NOMO-1 treated with DMSO at 0.1 percent for 48 hours (cell line): ENCODE data around the gene UBE2Q2.
"Not testable (repeated sequence)": the region's sequence is repeated elsewhere in the genome, so short reads cannot be mapped to it uniquely, and the experiment has no call there.

ENCODE experiments used
- DNase-seq: peaks from one replicate; lab custom pipeline; 2025; ENCODE audit not compliant: unreplicated experiment; lab: John Stamatoyannopoulos, UW

Gene UBE2Q2

GRCh38 chr15:75823860-75824613 is 19.2 kb upstream of the UBE2Q2 start:
- DNase-seq, result no peak

DNA sequence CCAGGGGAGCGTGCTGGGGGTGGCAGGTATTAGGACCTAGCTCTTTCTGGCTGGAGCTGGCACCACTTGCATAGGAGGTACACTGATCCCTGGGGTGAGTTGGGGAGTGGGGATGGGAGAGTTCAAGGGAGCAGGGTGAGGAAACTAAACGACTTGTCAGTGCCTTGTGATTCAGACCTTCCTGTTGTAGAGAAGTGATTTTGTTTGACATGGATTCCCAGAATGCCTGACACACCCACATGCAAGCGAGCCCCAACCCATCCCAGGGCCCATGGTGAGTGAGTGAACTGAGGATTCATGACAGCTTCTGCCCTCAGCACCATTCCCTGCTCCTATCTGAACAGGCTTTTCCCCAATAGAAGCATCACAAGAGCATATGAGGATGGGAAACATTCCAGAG is 15.6 kb upstream of the UBE2Q2 start:
- DNase-seq, result no peak

DNA sequence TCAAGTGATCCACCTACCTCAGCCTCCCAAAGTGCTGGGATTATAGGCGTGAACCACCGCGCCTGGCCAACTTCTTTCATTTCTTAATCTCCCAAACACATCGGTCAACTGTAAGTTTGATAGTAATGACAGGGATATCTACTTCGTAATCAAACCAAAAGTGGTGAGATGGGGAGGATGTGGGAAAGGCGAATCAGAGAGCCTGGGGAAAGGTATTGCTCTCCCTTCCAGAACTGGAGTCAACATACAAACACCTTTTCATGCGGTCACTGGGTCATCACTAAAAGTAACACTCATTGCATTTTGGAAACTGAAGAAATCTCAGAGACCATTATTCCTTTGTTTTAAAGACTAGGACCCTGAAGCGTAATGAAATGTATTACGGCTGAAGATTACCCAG is 14.8 kb upstream of the UBE2Q2 start:
- DNase-seq, result no peak

- DNase-seq, result no peak
Measured at GRCh38 chr15:75830910-75831805, 12.1 kb upstream of the UBE2Q2 start.

DNA sequence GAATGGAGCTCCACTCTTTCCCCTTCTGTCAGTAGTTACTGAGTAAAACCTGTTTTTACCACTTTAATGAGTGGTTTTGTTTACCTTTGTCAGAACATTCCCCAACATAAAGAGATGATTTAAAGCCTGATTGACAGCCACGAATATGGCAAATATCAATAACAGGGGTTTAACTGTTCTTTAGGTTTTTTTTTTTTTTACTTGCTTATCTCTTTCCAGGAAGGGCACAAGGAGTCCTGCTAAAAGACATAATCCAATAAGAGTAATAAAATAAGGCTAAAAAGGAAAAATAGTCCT is 11.5 kb upstream of the UBE2Q2 start:
- DNase-seq, result no peak

- no peak for DNase-seq
Measured at GRCh38 chr15:75832114-75832513, 11.1 kb upstream of the UBE2Q2 start.

DNA sequence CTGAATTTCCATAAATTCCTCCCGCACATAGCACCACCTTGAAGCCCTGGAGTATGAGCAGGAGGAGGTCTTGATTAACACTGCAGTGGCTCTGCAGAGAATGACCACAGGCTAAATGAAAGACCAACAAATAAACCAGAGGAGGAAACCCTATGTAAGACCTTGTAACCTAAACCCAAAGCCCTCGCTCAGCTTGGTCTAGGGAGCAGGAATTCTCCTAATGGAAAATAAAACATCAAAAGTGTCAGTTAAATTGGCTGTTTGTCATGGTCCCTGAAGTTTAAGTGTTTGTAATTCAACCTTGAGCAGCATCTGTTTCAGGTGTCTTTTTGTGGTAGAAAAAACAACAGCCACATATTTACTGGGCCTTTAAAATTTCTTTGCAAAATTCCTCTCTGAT is 9.2 kb upstream of the UBE2Q2 start:
- DNase-seq, result no peak

DNA sequence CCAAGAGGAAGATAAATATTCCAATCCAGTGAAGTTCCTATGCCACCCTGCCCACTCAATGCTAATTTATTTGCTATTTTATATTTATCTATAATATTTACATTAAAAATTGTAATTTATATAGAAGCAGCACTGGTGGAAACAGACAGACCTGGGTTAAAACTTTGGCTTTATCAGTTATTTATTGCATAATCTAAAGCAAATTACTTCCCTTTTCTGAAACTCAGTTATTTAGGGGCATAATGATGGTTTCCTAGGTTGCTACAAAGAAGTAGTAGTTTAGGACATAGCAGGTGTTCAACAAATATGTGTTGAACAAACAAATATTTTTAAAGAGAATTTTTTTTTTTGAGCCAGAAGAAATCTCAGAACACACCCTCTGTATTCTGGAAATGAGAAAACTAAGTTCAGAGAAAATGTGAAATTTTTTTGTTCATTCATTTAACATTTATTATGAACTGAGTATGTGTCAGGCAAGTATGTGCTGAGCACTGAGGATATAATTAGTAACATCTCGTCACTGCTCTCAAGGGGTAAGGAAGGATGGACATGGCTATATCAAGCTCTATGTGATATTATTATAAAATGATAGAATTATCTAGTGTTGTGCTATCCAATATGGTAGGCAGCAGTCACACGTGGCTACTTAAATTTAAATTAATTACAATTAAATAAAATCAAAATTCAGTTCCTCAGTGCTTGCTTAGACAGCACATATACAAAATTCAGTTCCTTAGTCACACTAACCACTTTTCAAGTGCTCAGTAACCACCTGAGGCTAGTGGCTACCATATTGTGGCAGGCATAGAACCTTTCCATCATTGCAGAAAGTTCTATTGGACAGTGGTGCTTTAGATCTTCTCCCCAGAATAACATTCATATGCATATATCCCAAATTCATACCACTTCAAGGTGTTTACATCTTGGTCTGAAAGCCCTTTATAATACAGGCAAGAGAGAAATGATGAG is 7.0 kb upstream of the UBE2Q2 start:
- peak; percentile 90 for DNase-seq

DNA sequence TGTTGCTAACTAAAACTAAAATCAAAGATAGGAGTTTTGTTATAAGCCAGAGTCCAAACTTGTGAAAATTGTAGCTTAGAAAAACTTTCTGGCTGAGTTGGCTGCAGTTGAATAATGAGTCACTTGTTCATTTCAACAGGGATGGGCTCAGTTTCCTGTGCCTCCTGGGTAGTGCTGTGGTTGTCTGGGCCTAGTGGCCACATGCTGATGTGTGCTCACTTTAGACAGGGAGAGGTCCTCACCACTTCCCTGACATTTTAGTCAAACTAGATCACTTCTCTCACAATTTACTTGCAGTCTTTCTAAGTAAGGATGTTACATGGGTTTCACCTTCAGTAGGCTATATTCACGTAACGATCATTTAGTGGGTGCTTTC is 6.3 kb upstream of the UBE2Q2 start:
- DNase-seq, result peak; percentile 94

DNA sequence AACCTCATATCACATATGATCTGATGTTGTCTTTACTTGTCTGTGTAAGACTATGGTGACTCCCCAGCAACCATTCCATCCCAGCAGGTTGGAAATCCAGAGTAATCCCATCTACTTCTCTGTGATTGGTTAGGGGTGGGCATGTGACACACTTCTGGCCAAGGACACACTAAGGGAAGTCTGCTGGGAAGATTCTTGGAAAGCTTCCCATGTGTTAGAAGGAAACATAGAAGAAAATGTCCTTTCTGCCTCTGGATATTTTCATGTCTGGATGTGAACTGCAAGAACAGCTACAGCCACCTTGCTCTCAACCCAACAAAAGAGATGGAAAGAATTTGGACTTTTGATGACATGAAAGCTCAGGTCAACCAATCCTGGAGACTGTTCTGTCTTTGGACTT is 2.6 kb upstream of the UBE2Q2 start:
- DNase-seq, result no peak

- no peak for DNase-seq
Measured at GRCh38 chr15:75841626-75842025, 1.6 kb upstream of the UBE2Q2 start.

GRCh38 chr15:75843678-75844581 is 683 bp downstream of the UBE2Q2 start:
- DNase-seq, result peak; percentile 39

- DNase-seq, result no peak
Measured at GRCh38 chr15:75844629-75845335, 1.5 kb downstream of the UBE2Q2 start.

DNA sequence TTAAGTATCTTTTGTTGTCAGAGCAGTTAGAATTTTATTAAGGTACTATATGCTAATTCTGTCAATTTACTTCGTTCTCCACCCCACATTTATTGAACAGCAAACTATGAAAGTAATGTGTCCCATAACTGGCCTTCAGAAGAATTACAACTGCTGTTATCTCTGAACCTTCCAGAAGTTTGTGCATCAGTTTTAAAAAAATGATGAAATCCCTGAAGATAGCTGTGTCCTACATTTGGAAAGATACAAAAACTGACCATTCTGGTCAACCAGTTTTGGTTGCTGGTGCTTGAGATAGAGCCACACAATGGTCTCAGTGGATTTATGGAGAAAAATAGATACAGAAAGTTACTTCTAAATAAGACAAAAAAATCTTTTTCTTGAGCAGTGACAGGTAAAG is 5.9 kb downstream of the UBE2Q2 start:
- DNase-seq, result no peak

GRCh38 chr15:75850708-75851107 is 7.5 kb downstream of the UBE2Q2 start:
- no peak for DNase-seq

DNA sequence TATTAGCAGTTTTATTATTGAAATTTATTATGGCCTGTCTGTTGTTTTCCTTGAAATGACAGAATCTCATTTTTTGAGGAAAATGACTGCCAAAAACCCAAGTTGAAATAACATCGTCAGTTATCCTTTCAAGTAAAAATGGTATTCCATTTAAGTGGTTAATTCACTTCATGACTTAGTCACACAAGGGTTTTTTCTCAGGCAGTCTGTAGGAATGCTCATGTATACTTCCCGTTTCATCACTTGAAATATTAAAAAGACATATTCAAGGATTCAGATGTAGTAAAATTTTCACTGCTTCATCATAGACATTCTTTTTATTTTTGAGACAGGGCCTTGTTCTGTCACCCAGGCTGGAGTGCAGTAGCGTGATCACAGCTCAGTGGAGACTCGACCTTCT is 8.3 kb downstream of the UBE2Q2 start:
- not testable (repeated sequence) for DNase-seq

- no peak for DNase-seq
Measured at GRCh38 chr15:75857886-75858285, 14.6 kb downstream of the UBE2Q2 start.

- DNase-seq, result no peak
Measured at GRCh38 chr15:75861750-75862402, 18.6 kb downstream of the UBE2Q2 start.

- DNase-seq, result no peak
Measured at GRCh38 chr15:75862796-75863195, 19.5 kb downstream of the UBE2Q2 start.
